GM10266 (cell line): ENCODE measurements around the gene PTGES2.

Experiments
- DNase-seq: peaks from one replicate; pipeline ENCODE4 v3.0.0; 2012; ENCODE audit errors: extremely low spot score
- TF ChIP-seq, protein P1 (sequence below): IDR thresholded peaks from 2 replicates; pipeline ENCODE4 v1.5.1; 2012; ENCODE audit warnings: mild to moderate bottlenecking, low read depth; ENCODE audit not compliant: control insufficient read depth, insufficient read depth; ENCODE audit errors: missing control alignments

PTGES2 gene

GRCh38 chr9:128103589-128103962 lies 24.0 kb downstream of the PTGES2 start:
- no peak for DNase-seq
- TF ChIP-seq, protein P1, sequence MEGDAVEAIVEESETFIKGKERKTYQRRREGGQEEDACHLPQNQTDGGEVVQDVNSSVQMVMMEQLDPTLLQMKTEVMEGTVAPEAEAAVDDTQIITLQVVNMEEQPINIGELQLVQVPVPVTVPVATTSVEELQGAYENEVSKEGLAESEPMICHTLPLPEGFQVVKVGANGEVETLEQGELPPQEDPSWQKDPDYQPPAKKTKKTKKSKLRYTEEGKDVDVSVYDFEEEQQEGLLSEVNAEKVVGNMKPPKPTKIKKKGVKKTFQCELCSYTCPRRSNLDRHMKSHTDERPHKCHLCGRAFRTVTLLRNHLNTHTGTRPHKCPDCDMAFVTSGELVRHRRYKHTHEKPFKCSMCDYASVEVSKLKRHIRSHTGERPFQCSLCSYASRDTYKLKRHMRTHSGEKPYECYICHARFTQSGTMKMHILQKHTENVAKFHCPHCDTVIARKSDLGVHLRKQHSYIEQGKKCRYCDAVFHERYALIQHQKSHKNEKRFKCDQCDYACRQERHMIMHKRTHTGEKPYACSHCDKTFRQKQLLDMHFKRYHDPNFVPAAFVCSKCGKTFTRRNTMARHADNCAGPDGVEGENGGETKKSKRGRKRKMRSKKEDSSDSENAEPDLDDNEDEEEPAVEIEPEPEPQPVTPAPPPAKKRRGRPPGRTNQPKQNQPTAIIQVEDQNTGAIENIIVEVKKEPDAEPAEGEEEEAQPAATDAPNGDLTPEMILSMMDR: no peak

DNA sequence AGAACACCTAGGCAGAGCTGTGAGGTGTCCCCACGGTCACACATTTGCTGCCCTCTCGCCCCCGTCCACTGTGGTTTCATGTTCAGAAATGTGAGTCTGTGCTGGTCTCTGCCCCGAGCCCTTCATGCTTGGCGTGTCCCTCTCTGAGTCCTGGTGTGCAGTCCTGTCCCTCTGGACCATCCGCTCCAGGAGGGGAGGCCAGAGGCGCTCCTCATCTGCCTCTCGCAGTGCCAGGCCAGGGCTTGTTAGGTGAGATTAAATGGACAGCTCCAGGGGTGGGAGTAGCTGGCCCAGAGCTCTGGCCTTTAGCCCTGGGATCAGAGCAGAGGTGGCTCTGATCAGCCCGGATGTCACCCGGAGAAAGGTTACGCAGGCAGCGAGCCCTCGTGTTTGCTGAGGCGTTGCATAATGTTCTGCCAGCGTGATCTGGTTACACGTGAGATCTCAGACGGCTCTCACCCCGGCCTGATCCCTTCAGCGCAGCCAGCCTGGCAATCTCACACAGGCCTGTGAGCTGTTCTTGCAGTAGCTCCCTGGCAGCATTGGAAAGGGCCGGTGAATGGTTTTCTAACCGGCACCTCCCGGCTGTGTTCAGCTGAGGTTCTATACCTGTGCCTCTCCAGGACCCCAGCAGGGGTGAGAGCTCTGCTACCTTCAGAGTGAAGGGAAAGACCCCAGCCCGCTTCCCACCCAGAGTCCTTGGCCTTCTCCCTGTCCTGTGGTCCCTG lies 24.5 kb downstream of the PTGES2 start:
- TF ChIP-seq, protein P1: no peak
- no peak for DNase-seq

DNA sequence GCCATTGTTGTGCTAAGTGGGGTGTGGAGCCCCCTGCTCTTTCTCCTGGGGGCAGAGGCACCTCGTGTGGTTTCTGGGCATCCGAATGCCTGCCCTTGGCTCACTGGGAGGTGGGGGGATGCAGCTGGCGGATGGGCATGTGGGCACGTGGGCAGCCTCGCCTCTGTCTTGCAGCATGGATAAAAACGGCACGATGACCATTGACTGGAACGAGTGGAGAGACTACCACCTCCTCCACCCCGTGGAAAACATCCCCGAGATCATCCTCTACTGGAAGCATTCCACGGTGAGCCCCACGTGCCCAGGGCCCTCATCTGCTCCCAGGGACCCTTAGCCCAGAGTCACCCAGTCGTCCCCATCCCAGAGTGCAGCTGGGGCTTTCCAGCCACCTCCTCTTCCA lies 25.3 kb downstream of the PTGES2 start:
- TF ChIP-seq, protein P1: no peak
- no peak for DNase-seq

DNA sequence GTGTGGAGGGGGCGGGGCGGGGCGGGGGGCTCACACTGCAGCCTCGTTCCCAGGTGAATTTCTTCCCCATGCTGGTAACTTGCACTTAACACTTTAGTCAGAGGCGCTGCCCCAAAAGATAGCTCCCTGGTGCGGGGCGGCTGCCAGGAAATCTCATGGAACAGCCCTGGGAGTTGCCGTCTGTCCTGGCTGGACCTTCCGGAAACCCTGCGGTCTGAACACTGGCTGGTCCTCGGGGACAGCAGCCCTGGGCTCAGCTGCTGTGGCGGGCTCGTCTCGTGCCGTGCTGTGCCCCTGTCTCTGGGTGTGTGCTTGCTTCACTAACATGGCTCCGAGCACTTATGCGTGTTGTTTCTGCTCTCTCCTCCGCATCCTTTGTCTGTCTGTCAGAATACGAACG lies 25.8 kb downstream of the PTGES2 start:
- DNase-seq: no peak
- TF ChIP-seq, protein P1: no peak

GRCh38 chr9:128101231-128101661 lies 26.3 kb downstream of the PTGES2 start:
- DNase-seq: no peak
- TF ChIP-seq, protein P1: no peak

DNA sequence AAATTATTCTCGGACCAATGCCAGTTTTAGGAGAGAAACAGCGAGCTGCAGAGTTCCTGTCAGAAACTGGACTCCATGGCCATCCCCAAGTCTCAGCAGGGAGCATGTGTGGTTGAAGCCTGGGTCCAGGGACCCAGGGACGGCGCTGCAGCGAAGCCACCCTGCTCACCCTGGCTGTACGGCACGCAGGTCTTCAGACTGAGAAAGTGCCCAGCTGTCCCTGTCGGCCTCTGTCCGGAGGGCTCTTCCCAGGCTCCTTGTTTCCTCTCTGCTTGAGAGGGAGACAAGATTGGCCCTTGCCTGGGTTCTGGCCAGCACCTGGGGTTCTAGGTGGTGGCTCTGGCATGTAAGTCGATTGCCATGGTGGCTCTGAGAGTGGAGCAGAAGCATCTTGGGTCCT lies 26.9 kb downstream of the PTGES2 start:
- TF ChIP-seq, protein P1: no peak
- no peak for DNase-seq

DNA sequence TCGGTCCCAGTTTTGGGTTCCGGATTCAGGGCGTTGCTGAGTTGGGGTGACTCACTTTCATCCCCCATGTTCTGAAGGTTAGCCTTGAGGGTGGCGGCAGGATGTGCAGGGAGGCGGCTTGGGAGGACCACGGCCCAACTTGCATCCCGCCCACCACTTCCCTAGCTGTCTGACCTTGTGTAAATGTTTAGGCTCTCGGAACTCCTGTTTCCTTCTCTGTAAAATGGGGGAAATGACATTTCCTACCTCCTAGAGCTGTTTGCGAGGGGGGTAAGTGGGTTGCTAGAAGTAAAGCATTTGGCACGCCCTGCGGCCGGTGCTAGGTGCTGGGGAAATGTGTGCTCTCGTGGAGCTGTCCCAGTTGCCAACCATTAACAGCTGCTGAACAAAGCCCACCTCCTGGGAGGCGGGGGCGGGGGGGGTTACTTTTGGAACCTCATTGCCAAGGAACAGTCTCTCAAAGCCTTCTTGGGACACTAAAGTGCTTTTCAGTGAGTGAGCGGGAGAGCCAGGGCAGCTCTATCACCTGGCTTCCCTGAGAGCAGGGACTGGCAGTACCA lies 27.5 kb downstream of the PTGES2 start:
- TF ChIP-seq, protein P1: no peak
- DNase-seq: no peak
